Activated CD8-positive, alpha-beta memory T cell treated with anti-CD3 and anti-CD28 coated beads, Interleukin-2, amount 10 ng/mL, durations not matched to agents 7 days and 5 days (primary cell): ENCODE results near the gene TMEM115. TPM values are rescaled to one million over a fixed set of nuclear protein-coding genes. Genes with fewer than 3 reads are reported as not detected.
"Not testable (repeated sequence)": the region's sequence is repeated elsewhere in the genome, so short reads cannot be mapped to it uniquely, and the experiment has no call there.

Source experiments
- ATAC-seq: fragments of 150-1000 bp; cut with Tn5 transposase; one replicate; pipeline ENCODE4 v1.10.0; 2021; ENCODE audit warnings: moderate library complexity
- CTCF ChIA-PET: fragments of 350-600 bp; sonication (Branson Sonifier 250); formaldehyde crosslinking; loops from one replicate; lab custom pipeline; 2021; ENCODE audit warnings: antibody characterized with exemption; lab: Charles Lee
- DNase-seq: peaks from one replicate; pipeline ENCODE4 v3.0.0-alpha.2; 2020
- H3K27ac Mint-ChIP-seq: one replicate; pipeline ENCODE4 v1.8.0; 2021; ENCODE audit warnings: mild to moderate bottlenecking, mixed read lengths
- H3K27me3 Mint-ChIP-seq: one replicate; pipeline ENCODE4 v1.8.0; 2021; ENCODE audit warnings: mixed read lengths
- H3K36me3 Mint-ChIP-seq: one replicate; pipeline ENCODE4 v1.8.0; 2021; ENCODE audit warnings: mild to moderate bottlenecking, mixed read lengths
- H3K4me1 Mint-ChIP-seq: one replicate; pipeline ENCODE4 v1.8.0; 2021; ENCODE audit warnings: mixed read lengths
- H3K4me3 Mint-ChIP-seq: one replicate; pipeline ENCODE4 v1.8.0; 2021; ENCODE audit warnings: mild to moderate bottlenecking, moderate library complexity, mixed read lengths
- H3K9me3 Mint-ChIP-seq: one replicate; pipeline ENCODE4 v1.8.0; 2022; ENCODE audit warnings: low read depth, mixed read lengths
- total RNA-seq, 2 experiments: library from RNA; stranded (reverse); gene quantifications; one replicate each; pipeline ENCODE4 v1.2.3, GENCODE V29; 2021

TMEM115 gene
- total RNA-seq, 2 experiments from 2014 or later: 19.8 to 23.0 TPM

DNA sequence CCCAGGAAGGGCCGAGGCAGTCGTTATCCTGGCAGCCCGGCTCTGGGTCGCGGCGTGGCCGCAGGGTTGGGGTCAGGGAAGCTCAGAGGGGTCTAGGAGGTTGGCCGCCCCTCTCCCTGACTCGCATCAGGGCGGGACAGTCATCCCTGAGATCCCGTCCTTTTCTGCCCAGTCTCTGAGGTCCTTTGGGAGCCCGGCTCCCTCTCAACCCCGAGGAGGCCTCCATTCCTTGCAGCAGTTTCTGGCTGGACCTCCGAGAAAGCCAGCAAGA is 37.3 kb downstream of the TMEM115 start:
- CTCF ChIA-PET: interaction anchor here (1.3 to 18.0 kb wide), 5 partner anchors 13 to 47 kb away, joined by 3 to 266 read pairs (median 21); partner anchors contain the start of genes HYAL1, HYAL3, IFRD2 and NAA80
- Mint-ChIP-seq H3K27ac (no peak overlapping the region), H3K27me3 (no peaks in the 10 kb centered on the region), H3K36me3 (no peaks in the 10 kb centered on the region), H3K4me1 (peaks cover 36% of the 10 kb centered on the region), H3K9me3 (no peaks in the 10 kb centered on the region), H3K4me3 (no peak overlapping the region)
- DNase-seq (no peak), ATAC-seq (no peak)

- Mint-ChIP-seq H3K4me1 (peaks cover 37% of the 10 kb centered on the region), H3K27ac (peak overlapping the region; percentile 93), H3K36me3 (no peaks in the 10 kb centered on the region), H3K9me3 (no peaks in the 10 kb centered on the region), H3K4me3 (peak overlapping the region; percentile 89), H3K27me3 (no peaks in the 10 kb centered on the region)
- DNase-seq (peak; percentile 90), ATAC-seq (peak; percentile 76)
- CTCF ChIA-PET: interaction anchor here (1.3 to 18.0 kb wide), 4 partner anchors 14 to 75 kb away, joined by 3 to 266 read pairs (median 47); partner anchors contain the start of genes HYAL1, HYAL3, IFRD2 and NAA80
Measured at GRCh38 chr3:50321336-50322114, 37.8 kb downstream of the TMEM115 start.

- DNase-seq (no peak), ATAC-seq (peak; percentile 50)
- H3K4me3 Mint-ChIP-seq: peak overlapping the region; percentile 89
- H3K27ac Mint-ChIP-seq: peak overlapping the region; percentile 80
- H3K27me3 Mint-ChIP-seq: no peaks in the 10 kb centered on the region
- peaks cover 39% of the 10 kb centered on the region for H3K4me1 Mint-ChIP-seq
- CTCF ChIA-PET: interaction anchor here (0.8 to 18.0 kb wide), 5 partner anchors 15 to 74 kb away, joined by 3 to 266 read pairs (median 3); partner anchors contain the start of genes HYAL1, HYAL3, IFRD2 and NAA80
- no peaks in the 10 kb centered on the region for H3K9me3 Mint-ChIP-seq
- H3K36me3 Mint-ChIP-seq: peaks cover 3% of the 10 kb centered on the region
Measured at GRCh38 chr3:50320853-50321335, 38.4 kb downstream of the TMEM115 start.

GRCh38 chr3:50319894-50320625 is 39.3 kb downstream of the TMEM115 start:
- ATAC-seq (no peak), DNase-seq (peak; percentile 41)
- Mint-ChIP-seq H3K9me3 (no peaks in the 10 kb centered on the region), H3K36me3 (peaks cover 3% of the 10 kb centered on the region), H3K27me3 (no peaks in the 10 kb centered on the region), H3K4me1 (peaks cover 45% of the 10 kb centered on the region), H3K27ac (no peak overlapping the region), H3K4me3 (peak overlapping the region; percentile 89)
- CTCF ChIA-PET: interaction anchor here (0.8 to 18.0 kb wide), 5 partner anchors 15 to 73 kb away, joined by 3 to 266 read pairs (median 4); partner anchors contain the start of genes HYAL1, HYAL3, IFRD2 and NAA80

GRCh38 chr3:50319181-50319893 is 40.0 kb downstream of the TMEM115 start:
- Mint-ChIP-seq H3K4me3 (no peak overlapping the region), H3K4me1 (peaks cover 45% of the 10 kb centered on the region), H3K36me3 (peaks cover 3% of the 10 kb centered on the region), H3K27ac (no peak overlapping the region), H3K27me3 (no peaks in the 10 kb centered on the region), H3K9me3 (no peaks in the 10 kb centered on the region)
- DNase-seq: peak; percentile 39
- CTCF ChIA-PET: interaction anchor here (2.0 to 18.0 kb wide), 3 partner anchors 16 to 58 kb away, joined by 4 to 266 read pairs (median 91); partner anchors contain the start of genes HYAL1, HYAL3, IFRD2 and NAA80
- no peak for ATAC-seq

- no peak overlapping the region for H3K4me3 Mint-ChIP-seq
- peak; percentile 38 for DNase-seq
- no peak overlapping the region for H3K27ac Mint-ChIP-seq
- ATAC-seq: no peak
- no peaks in the 10 kb centered on the region for H3K27me3 Mint-ChIP-seq
- peaks cover 50% of the 10 kb centered on the region for H3K4me1 Mint-ChIP-seq
- CTCF ChIA-PET: interaction anchor here (2.0 to 18.0 kb wide), 3 partner anchors 17 to 58 kb away, joined by 4 to 266 read pairs (median 91); partner anchors contain the start of genes HYAL1, HYAL3, IFRD2 and NAA80
- no peaks in the 10 kb centered on the region for H3K9me3 Mint-ChIP-seq
- peaks cover 3% of the 10 kb centered on the region for H3K36me3 Mint-ChIP-seq
Measured at GRCh38 chr3:50318615-50319014, 40.7 kb downstream of the TMEM115 start.

DNA sequence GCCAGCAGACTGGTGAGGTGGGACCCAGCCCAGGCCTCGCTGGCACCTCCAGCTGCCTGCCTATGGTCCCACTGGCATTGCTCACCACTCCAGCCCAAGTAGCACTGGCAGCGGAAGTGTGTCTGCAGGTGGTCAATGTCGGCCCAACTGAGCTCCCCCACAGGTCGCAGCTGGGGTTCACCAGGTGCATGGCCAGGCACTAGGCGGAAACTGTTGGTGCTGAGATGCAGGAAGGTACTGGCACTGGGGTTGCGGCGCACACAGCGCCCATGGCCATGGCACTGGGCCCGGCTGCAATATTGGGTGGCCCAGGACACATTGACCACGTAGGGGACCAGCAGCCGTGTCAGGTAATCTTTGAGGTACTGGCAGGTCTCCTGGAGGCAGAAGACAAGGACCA is 41.2 kb downstream of the TMEM115 start:
- CTCF ChIA-PET: interaction anchor here (1.9 to 18.0 kb wide), 3 partner anchors 15 to 57 kb away, joined by 4 to 266 read pairs (median 6); partner anchors contain the start of genes HYAL1, HYAL3, IFRD2 and NAA80
- H3K9me3 Mint-ChIP-seq: no peaks in the 10 kb centered on the region
- H3K4me3 Mint-ChIP-seq: no peak overlapping the region
- no peak overlapping the region for H3K27ac Mint-ChIP-seq
- peaks cover 50% of the 10 kb centered on the region for H3K4me1 Mint-ChIP-seq
- peaks cover 3% of the 10 kb centered on the region for H3K36me3 Mint-ChIP-seq
- peak; percentile 38 for DNase-seq
- no peak for ATAC-seq
- H3K27me3 Mint-ChIP-seq: no peaks in the 10 kb centered on the region

GRCh38 chr3:50317300-50317699 is 42.0 kb downstream of the TMEM115 start:
- no peak for ATAC-seq
- CTCF ChIA-PET: interaction anchor here (0.7 to 18.0 kb wide), 5 partner anchors 16 to 91 kb away, joined by 3 to 266 read pairs (median 6); partner anchors contain the start of genes HYAL1, HYAL3, IFRD2 and NAA80
- H3K4me1 Mint-ChIP-seq: peaks cover 49% of the 10 kb centered on the region
- H3K27me3 Mint-ChIP-seq: no peaks in the 10 kb centered on the region
- H3K9me3 Mint-ChIP-seq: no peaks in the 10 kb centered on the region
- H3K27ac Mint-ChIP-seq: peak overlapping the region; percentile 91
- peaks cover 3% of the 10 kb centered on the region for H3K36me3 Mint-ChIP-seq
- DNase-seq: peak; percentile 43
- no peak overlapping the region for H3K4me3 Mint-ChIP-seq

- peak overlapping the region; percentile 60 for H3K4me3 Mint-ChIP-seq
Measured at GRCh38 chr3:50316657-50317242, 42.6 kb downstream of the TMEM115 start.

DNA sequence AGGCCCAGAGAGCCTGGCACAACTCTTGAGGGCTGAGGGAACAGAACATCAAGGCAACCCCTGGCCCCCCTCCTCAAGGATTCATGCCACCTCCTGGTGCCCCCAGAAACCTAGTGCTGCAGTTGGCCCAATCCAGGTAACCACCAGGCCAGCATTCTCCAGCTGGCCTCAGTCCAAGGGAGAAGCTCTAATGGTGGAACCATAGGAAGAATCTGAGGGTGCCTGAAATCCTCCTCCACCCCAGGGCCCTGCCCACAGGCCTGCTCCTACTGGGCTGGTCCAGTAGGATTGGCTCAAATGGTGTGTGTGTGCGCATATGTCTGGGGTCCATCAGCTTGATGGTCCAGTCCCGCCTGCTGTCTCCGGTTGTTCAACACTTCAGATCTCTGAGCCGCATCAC is 44.5 kb downstream of the TMEM115 start:
- no peak for ATAC-seq
- no peaks in the 10 kb centered on the region for H3K27me3 Mint-ChIP-seq
- peaks cover 39% of the 10 kb centered on the region for H3K4me1 Mint-ChIP-seq
- peaks cover 1% of the 10 kb centered on the region for H3K9me3 Mint-ChIP-seq
- H3K27ac Mint-ChIP-seq: peak overlapping the region; percentile 48
- H3K4me3 Mint-ChIP-seq: no peak overlapping the region
- CTCF ChIA-PET: interaction anchor here (1.6 to 18.0 kb wide), 4 partner anchors 9 to 120 kb away, joined by 6 to 266 read pairs (median 8); partner anchors contain the start of genes HYAL1, HYAL3, IFRD2 and NAA80
- peaks cover 4% of the 10 kb centered on the region for H3K36me3 Mint-ChIP-seq
- DNase-seq: peak; percentile 35

More at GRCh38 chr3:50316657-50317242, 42.6 kb downstream of the TMEM115 start:
- Mint-ChIP-seq H3K36me3 (peaks cover 3% of the 10 kb centered on the region), H3K4me1 (peaks cover 48% of the 10 kb centered on the region), H3K27ac (peak overlapping the region; percentile 91), H3K9me3 (no peaks in the 10 kb centered on the region), H3K27me3 (no peaks in the 10 kb centered on the region)
- ATAC-seq (peak; percentile 82), DNase-seq (peak; percentile 94)
- CTCF ChIA-PET: interaction anchor here (0.6 to 18.0 kb wide), 7 partner anchors 17 to 122 kb away, joined by 3 to 266 read pairs (median 5); partner anchors contain the start of genes HYAL1, HYAL3, IFRD2 and NAA80

- DNase-seq (peak; percentile 39), ATAC-seq (no peak)
- CTCF ChIA-PET: interaction anchor here (1.6 to 18.0 kb wide), 4 partner anchors 10 to 120 kb away, joined by 6 to 266 read pairs (median 8); partner anchors contain the start of genes HYAL1, HYAL3, IFRD2 and NAA80
- H3K4me1 Mint-ChIP-seq: peaks cover 35% of the 10 kb centered on the region
- no peaks in the 10 kb centered on the region for H3K27me3 Mint-ChIP-seq
- peak overlapping the region; percentile 48 for H3K27ac Mint-ChIP-seq
- H3K36me3 Mint-ChIP-seq: peaks cover 8% of the 10 kb centered on the region
- peaks cover 3% of the 10 kb centered on the region for H3K9me3 Mint-ChIP-seq
- no peak overlapping the region for H3K4me3 Mint-ChIP-seq
Measured at GRCh38 chr3:50314342-50314741, 45.0 kb downstream of the TMEM115 start.

DNA sequence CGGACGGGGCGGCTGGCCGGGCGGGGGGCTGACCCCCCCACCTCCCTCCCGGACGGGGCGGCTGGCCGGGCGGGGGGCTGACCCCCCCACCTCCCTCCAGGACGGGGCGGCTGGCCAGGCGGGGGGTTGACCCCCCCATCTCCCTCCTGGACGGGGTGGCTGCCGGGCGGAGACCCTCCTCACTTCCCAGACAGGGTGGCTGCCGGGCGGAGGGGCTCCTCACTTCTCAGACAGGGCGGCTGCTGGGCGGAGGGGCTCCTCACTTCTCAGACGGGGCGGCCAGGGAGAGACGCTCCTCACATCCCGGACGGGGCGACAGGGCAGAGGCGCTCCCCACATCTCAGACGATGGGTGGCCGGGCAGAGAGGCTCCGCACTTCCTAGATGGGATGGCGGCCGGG is 47.3 kb downstream of the TMEM115 start:
- not testable (repeated sequence) for H3K9me3 Mint-ChIP-seq, H3K27ac Mint-ChIP-seq, H3K4me3 Mint-ChIP-seq, H3K27me3 Mint-ChIP-seq, H3K36me3 Mint-ChIP-seq, ATAC-seq, DNase-seq
- peaks cover 23% of the 10 kb centered on the region for H3K4me1 Mint-ChIP-seq
- CTCF ChIA-PET: interaction anchor here (1.1 kb wide), 1 partner anchor 16 kb away, joined by 3 read pairs; the partner anchor contains the start of gene TUSC2
